IMR-90 (cell line): ENCODE data around the gene TNS3. TPM values are rescaled to one million over a fixed set of nuclear protein-coding genes. Genes with fewer than 3 reads are reported as not detected.

Experiments used
- ATAC-seq: fragments of 200-7000 bp; cut with Tn5 transposase; 2 replicates; pipeline ENCODE4 v1.9.1; 2020; ENCODE audit warnings: low read depth, mild to moderate bottlenecking, moderate library complexity
- BruUV-seq: library from RNA; stranded (reverse); fragments of 400-500 nt; replicated peaks from 2 replicates; lab custom pipeline; 2021; lab: Mats Ljungman, UMichigan
- CTCF ChIA-PET: fragments of 300-600 bp; formaldehyde crosslinking; extraction: SDS; loops from one replicate; lab custom pipeline; 2021; ENCODE audit warnings: antibody characterized with exemption; lab: Yijun Ruan, JAX
- POLR2A ChIA-PET: fragments of 300-600 bp; sonication (Branson Sonifier 250); formaldehyde crosslinking; loops from one replicate; lab custom pipeline; 2022; ENCODE audit warnings: antibody characterized with exemption; ENCODE audit not compliant: unreplicated experiment; lab: Charles Lee
- DNase-seq: peaks from one replicate; pipeline ENCODE4 v3.0.0; 2013
- H2AFZ ChIP-seq: replicated peaks from 2 replicates; pipeline ENCODE3; 2013; ENCODE audit warnings: low read length, mild to moderate bottlenecking; ENCODE audit not compliant: poor library complexity
- H2AK5ac ChIP-seq: 2 replicates; pipeline ENCODE4 v1.6.1; 2013; ENCODE audit warnings: low read depth, low read length, inconsistent platforms
- H2AK9ac ChIP-seq: replicated peaks from 2 replicates; pipeline ENCODE3; 2013; ENCODE audit warnings: mild to moderate bottlenecking, low read depth, low read length, moderate library complexity; ENCODE audit not compliant: poor library complexity
- H2BK120ac ChIP-seq: 2 replicates; pipeline ENCODE4 v1.6.1; 2013; ENCODE audit warnings: low read depth, low read length, inconsistent platforms
- H2BK15ac ChIP-seq: 3 replicates; pipeline ENCODE4 v1.6.1; 2013; ENCODE audit warnings: low read depth, low read length, inconsistent platforms
- H2BK20ac ChIP-seq: 2 replicates; pipeline ENCODE4 v1.6.1; 2013; ENCODE audit warnings: low read depth, mild to moderate bottlenecking, inconsistent platforms, low read length, moderate library complexity
- H2BK5ac ChIP-seq: 2 replicates; pipeline ENCODE4 v1.6.1; 2013; ENCODE audit warnings: mild to moderate bottlenecking, low read depth, low read length, inconsistent platforms; ENCODE audit not compliant: poor library complexity, severe bottlenecking
- H3K14ac ChIP-seq: replicated peaks from 2 replicates; pipeline ENCODE4 v1.6.1; 2013; ENCODE audit warnings: low read depth, low read length, inconsistent platforms
- H3K18ac ChIP-seq: 2 replicates; pipeline ENCODE4 v1.6.1; 2013; ENCODE audit warnings: low read depth, low read length, control low read depth
- H3K23ac ChIP-seq: 2 replicates; pipeline ENCODE4 v1.6.1; 2013; ENCODE audit warnings: low read depth, low read length, inconsistent platforms
- H3K27ac ChIP-seq: 2 replicates; pipeline ENCODE4 v1.5.1; 2013; ENCODE audit warnings: mild to moderate bottlenecking, control low read depth, low read length; ENCODE audit not compliant: insufficient read depth
- H3K27me3 ChIP-seq: 2 replicates; pipeline ENCODE4 v1.6.1; 2013; ENCODE audit warnings: low read length; ENCODE audit not compliant: control insufficient read depth, insufficient read depth
- H3K36me3 ChIP-seq: 2 replicates; pipeline ENCODE4 v1.6.1; 2013; ENCODE audit warnings: low read length, mixed read lengths; ENCODE audit not compliant: control insufficient read depth, insufficient read depth
- H3K4ac ChIP-seq: 2 replicates; pipeline ENCODE4 v1.6.1; 2013; ENCODE audit warnings: low read depth, low read length, inconsistent platforms
- H3K4me1 ChIP-seq: 2 replicates; pipeline ENCODE4 v1.6.1; 2013; ENCODE audit warnings: low read length, mixed read lengths; ENCODE audit not compliant: control insufficient read depth, insufficient read depth
- H3K4me2 ChIP-seq: 2 replicates; pipeline ENCODE4 v1.6.1; 2013; ENCODE audit warnings: low read depth, mild to moderate bottlenecking, control low read depth, low read length, moderate library complexity
- H3K4me3 ChIP-seq: 2 replicates; pipeline ENCODE4 v1.5.1; 2013; ENCODE audit warnings: low read depth, mild to moderate bottlenecking, control low read depth, low read length, moderate library complexity; ENCODE audit not compliant: insufficient read depth
- H3K56ac ChIP-seq: 2 replicates; pipeline ENCODE4 v1.6.1; 2013; ENCODE audit warnings: low read length, inconsistent platforms; ENCODE audit not compliant: insufficient read depth; ENCODE audit errors: extremely low read depth
- H3K79me1 ChIP-seq, 2 experiments: 2 replicates each; pipeline ENCODE4 v1.6.1; 2013; ENCODE audit warnings: low read length in 2 of 2, inconsistent platforms in 1 of 2, low read depth in 1 of 2
- H3K9ac ChIP-seq: 2 replicates; pipeline ENCODE4 v1.6.1; 2013; ENCODE audit warnings: low read depth, low read length, control low read depth
- H3K9me1 ChIP-seq: 2 replicates; pipeline ENCODE4 v1.6.1; 2013; ENCODE audit warnings: low read length, inconsistent platforms; ENCODE audit not compliant: insufficient read depth
- H3K9me3 ChIP-seq: 2 replicates; pipeline ENCODE4 v1.6.1; 2013; ENCODE audit warnings: low read length; ENCODE audit not compliant: control insufficient read depth, insufficient read depth
- H4K20me1 ChIP-seq: 2 replicates; pipeline ENCODE4 v1.6.1; 2013; ENCODE audit warnings: low read length, inconsistent platforms; ENCODE audit not compliant: insufficient read depth
- H4K5ac ChIP-seq: 2 replicates; pipeline ENCODE4 v1.6.1; 2013; ENCODE audit warnings: mild to moderate bottlenecking, low read depth, low read length, control low read depth
- H4K8ac ChIP-seq, 2 experiments: 2 replicates each; pipeline ENCODE4 v1.6.1; 2013; ENCODE audit warnings: low read depth in 2 of 2, low read length in 2 of 2, control low read depth in 1 of 2, inconsistent platforms in 1 of 2
- H4K91ac ChIP-seq: 2 replicates; pipeline ENCODE4 v1.6.1; 2013; ENCODE audit warnings: low read depth, low read length, inconsistent platforms; ENCODE audit not compliant: insufficient read depth
- BHLHE40 ChIP-seq: fragments of 150-350 bp; IDR thresholded peaks from 2 replicates; pipeline ENCODE4 v1.6.1; 2016; ENCODE audit warnings: mild to moderate bottlenecking, low read depth, low read length
- CEBPB ChIP-seq: IDR thresholded peaks from 2 replicates; pipeline ENCODE4 v1.6.1; 2012; ENCODE audit warnings: low read depth, low read length, improper control_type of control experiment
- CHD1 ChIP-seq: IDR thresholded peaks from 2 replicates; pipeline ENCODE4 v1.6.1; 2012; ENCODE audit warnings: low read depth, low read length, improper control_type of control experiment
- MAFK ChIP-seq: IDR thresholded peaks from 2 replicates; pipeline ENCODE4 v1.6.1; 2012; ENCODE audit warnings: low read depth, low read length, improper control_type of control experiment
- MXI1 ChIP-seq: IDR thresholded peaks from 2 replicates; pipeline ENCODE4 v1.6.1; 2012; ENCODE audit warnings: low read depth, mild to moderate bottlenecking, low read length, moderate library complexity, borderline replicate concordance
- NFE2L2 ChIP-seq: fragments of 150-350 bp; IDR thresholded peaks from 2 replicates; pipeline ENCODE4 v1.6.1; 2016; ENCODE audit warnings: low read depth, mild to moderate bottlenecking, low read length
- POLR2A ChIP-seq: IDR thresholded peaks from 2 replicates; pipeline ENCODE4 v1.6.1; 2012; ENCODE audit warnings: mild to moderate bottlenecking, low read depth, low read length
- RAD21 ChIP-seq: IDR thresholded peaks from 2 replicates; pipeline ENCODE4 v1.6.1; 2012; ENCODE audit warnings: low read length, improper control_type of control experiment
- RCOR1 ChIP-seq: IDR thresholded peaks from 2 replicates; pipeline ENCODE4 v1.6.1; 2012; ENCODE audit warnings: mild to moderate bottlenecking, low read length, improper control_type of control experiment; ENCODE audit not compliant: insufficient replicate concordance
- RFX5 ChIP-seq: IDR thresholded peaks from 2 replicates; pipeline ENCODE4 v1.8.0; 2012; ENCODE audit warnings: low read depth, mild to moderate bottlenecking, low read length, moderate library complexity
- SMC3 ChIP-seq: fragments of 150-350 bp; IDR thresholded peaks from 2 replicates; pipeline ENCODE4 v1.6.1; 2016; ENCODE audit warnings: low read depth, mild to moderate bottlenecking, antibody characterized with exemption, low read length, moderate library complexity
- USF2 ChIP-seq: fragments of 150-350 bp; IDR thresholded peaks from 2 replicates; pipeline ENCODE4 v1.6.1; 2017; ENCODE audit warnings: mild to moderate bottlenecking, antibody characterized with exemption, low read length, low read depth
- WGBS, 2 experiments: methylation state at CpG; one replicate each; pipeline versions ENCODE4 v1.1.5 to v1.1.7; 2013; ENCODE audit warnings: missing lambda C conversion rate in 2 of 2; ENCODE audit not compliant: insufficient read length in 1 of 2; ENCODE audit errors: extremely low coverage in 2 of 2; 5-methylcytosine and 5-hydroxymethylcytosine counted together
- dilution Hi-C: fragments of 300-500 bp; cut with HindIII; formaldehyde crosslinking; loops from one replicate; pipeline ENCODE4 v1.14.3; 2018; ENCODE audit warnings: low sequenced_read_pairs; ENCODE audit not compliant: unreplicated experiment
- in situ Hi-C: fragments of 300-500 bp; cut with MboI; formaldehyde crosslinking; loops from 3 replicates; pipeline ENCODE4 v1.14.3; 2019; ENCODE audit warnings: low sequenced_read_pairs, inconsistent platforms, mixed read lengths
- intact Hi-C: fragments of 100-400 bp; cut with micrococcal nuclease; formaldehyde crosslinking; loops from 2 replicates; pipeline ENCODE4 v1.10.0; 2022
- polyA plus RNA-seq, 3 experiments: library from polyadenylated mRNA; depleted of rRNA; stranded (reverse); fragments of >200 nt; gene quantifications; 2 replicates each; pipeline ENCODE4 v1.2.3, GENCODE V29; 2012; ENCODE audit warnings: low replicate concordance in 1 of 3
- total RNA-seq: library from RNA; depleted of rRNA; stranded (reverse); fragments of >200 nt; gene quantifications from 2 replicates; pipeline ENCODE4 v1.2.3, GENCODE V29; 2012
- TF ChIP-seq, protein P1 (sequence below): fragments of 150-350 bp; IDR thresholded peaks from 2 replicates; pipeline ENCODE4 v1.6.1; 2016; ENCODE audit warnings: low read depth, mild to moderate bottlenecking, low read length, moderate library complexity, borderline replicate concordance

TNS3 gene
- total and polyA plus RNA-seq, 2 of the 4 experiments (the other 2 are of a cell fraction) = 64.3 to 79.2 TPM

GRCh38 chr7:47449810-47450590 is 131.9 kb downstream of the TNS3 start:
- Histone ChIP-seq H3K4me3 (no peak overlapping the region), H3K79me1 (peaks cover 26 to 87% of the 10 kb centered on the region in 2 experiments), H3K23ac (peak overlapping the region; percentile 26; the same call in 1 of the 2 replicates), H2AK5ac (peak overlapping the region; percentile 54), H3K18ac (peak overlapping the region; percentile 57; the same call in 1 of the 2 replicates), H3K27ac (peak overlapping the region; percentile 51), H3K4me1 (peaks cover 42% of the 10 kb centered on the region), H4K8ac (peak overlapping the region in 1 of 2 experiments; percentile 38; a peak in 1 of 4 replicates), H4K5ac (peak overlapping the region; percentile 58; the same call in 1 of the 2 replicates), H2BK15ac (no peak overlapping the region; the same call in 2 of the 3 replicates), H3K9me3 (no peaks in the 10 kb centered on the region), H3K4ac (peak overlapping the region; percentile 80), H4K91ac (peak overlapping the region; percentile 58), H3K9me1 (peaks cover 49% of the 10 kb centered on the region), H3K14ac (peak overlapping the region; percentile 49; the same call in 1 of the 2 replicates), H3K4me2 (peak overlapping the region; percentile 5; the same call in 1 of the 2 replicates), H3K9ac (no peak overlapping the region), H4K20me1 (peaks cover 57% of the 10 kb centered on the region), H3K36me3 (peaks cover 3% of the 10 kb centered on the region; the same call in 1 of the 2 replicates), H2BK5ac (peak overlapping the region; percentile 61), H3K27me3 (no peaks in the 10 kb centered on the region), H2BK20ac (peak overlapping the region; percentile 74), H2BK120ac (peak overlapping the region; percentile 76), H2AK9ac (no peak overlapping the region), H3K56ac (peak overlapping the region; percentile 7; the same call in 1 of the 2 replicates), H2AFZ (no peak overlapping the region)
- in situ Hi-C loops (no loop called here), intact Hi-C loops (loop anchor here (5.0 kb wide), 2 partner anchors 122 to 367 kb away; no protein-coding TSS in a partner anchor), dilution Hi-C loops (no loop called here)
- no TSS peak for BruUV-seq
- ATAC-seq (peak; percentile 76), DNase-seq (peak; percentile 97)
- ChIA-PET POLR2A (interaction anchor here (0.6 kb wide), 1 partner anchor 199 kb away, joined by 3 read pairs; no protein-coding TSS in a partner anchor), CTCF (interaction anchor here (0.8 kb wide), 1 partner anchor 212 kb away, joined by 3 read pairs; no protein-coding TSS in a partner anchor)
- WGBS, 2 experiments = 93% methylated on average over 3 of the region's 11 CpGs; no CpG with 5 or more reads in 1 of the 2 experiments
- peak; percentile 30 for TF ChIP-seq RAD21
- TF ChIP-seq, protein P1, sequence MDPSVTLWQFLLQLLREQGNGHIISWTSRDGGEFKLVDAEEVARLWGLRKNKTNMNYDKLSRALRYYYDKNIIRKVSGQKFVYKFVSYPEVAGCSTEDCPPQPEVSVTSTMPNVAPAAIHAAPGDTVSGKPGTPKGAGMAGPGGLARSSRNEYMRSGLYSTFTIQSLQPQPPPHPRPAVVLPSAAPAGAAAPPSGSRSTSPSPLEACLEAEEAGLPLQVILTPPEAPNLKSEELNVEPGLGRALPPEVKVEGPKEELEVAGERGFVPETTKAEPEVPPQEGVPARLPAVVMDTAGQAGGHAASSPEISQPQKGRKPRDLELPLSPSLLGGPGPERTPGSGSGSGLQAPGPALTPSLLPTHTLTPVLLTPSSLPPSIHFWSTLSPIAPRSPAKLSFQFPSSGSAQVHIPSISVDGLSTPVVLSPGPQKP = no peak
- no peak for TF ChIP-seq RFX5
- TF ChIP-seq NFE2L2 = no peak
- TF ChIP-seq CHD1 = no peak
- peak; percentile 83 for TF ChIP-seq BHLHE40
- TF ChIP-seq RCOR1 = no peak
- peak; percentile 80; the same call in 1 of the 2 replicates for TF ChIP-seq MXI1
- no peak for TF ChIP-seq POLR2A
- TF ChIP-seq USF2 = no peak
- TF ChIP-seq SMC3 = no peak; the same call in 1 of the 2 replicates
- no peak for TF ChIP-seq MAFK
- TF ChIP-seq CEBPB = 0 out of 2 replicates have a peak, but pooled peaks have one; percentile 7
